HG02571 (cell line): Measurements from ENCODE around the gene PIWIL1.

Source experiments
- ATAC-seq: cut with Tn5 transposase; IDR thresholded peaks from one replicate; pipeline ENCODE4 v1.9.1; 2021; ENCODE audit warnings: mild to moderate bottlenecking, moderate library complexity; ENCODE audit not compliant: unreplicated experiment

The PIWIL1 gene

GRCh38 chr12:130335517-130336392 lies 1.9 kb upstream of the PIWIL1 start:
- ATAC-seq: no peak

- ATAC-seq: no peak
These were observed 782 bp upstream of the PIWIL1 start for GRCh38 chr12:130336723-130337487.

GRCh38 chr12:130338794-130339601 lies 1.3 kb downstream of the PIWIL1 start:
- no peak for ATAC-seq

GRCh38 chr12:130339951-130340350 lies 2.3 kb downstream of the PIWIL1 start:
- ATAC-seq: no peak

GRCh38 chr12:130342442-130342841 lies 4.8 kb downstream of the PIWIL1 start:
- ATAC-seq: no peak

GRCh38 chr12:130342842-130343241 lies 5.2 kb downstream of the PIWIL1 start:
- ATAC-seq: no peak

GRCh38 chr12:130344529-130344928 lies 6.8 kb downstream of the PIWIL1 start:
- ATAC-seq: no peak

- no peak for ATAC-seq
These were observed 7.6 kb downstream of the PIWIL1 start for GRCh38 chr12:130345292-130345691.

GRCh38 chr12:130347588-130347987 lies 9.9 kb downstream of the PIWIL1 start:
- no peak for ATAC-seq

- ATAC-seq: no peak
These were observed 13.0 kb downstream of the PIWIL1 start for GRCh38 chr12:130350715-130351114.

- ATAC-seq: no peak
These were observed 13.6 kb downstream of the PIWIL1 start for GRCh38 chr12:130351326-130351725.

GRCh38 chr12:130353081-130353480 lies 15.4 kb downstream of the PIWIL1 start:
- ATAC-seq: no peak

- ATAC-seq: no peak
These were observed 16.7 kb downstream of the PIWIL1 start for GRCh38 chr12:130354407-130354806.

- no peak for ATAC-seq
These were observed 18.5 kb downstream of the PIWIL1 start for GRCh38 chr12:130356222-130356621.

- ATAC-seq: no peak
These were observed 19.6 kb downstream of the PIWIL1 start for GRCh38 chr12:130357241-130357640.

GRCh38 chr12:130357729-130358330 lies 20.1 kb downstream of the PIWIL1 start:
- no peak for ATAC-seq

- no peak for ATAC-seq
These were observed 24.4 kb downstream of the PIWIL1 start for GRCh38 chr12:130362060-130362459.

GRCh38 chr12:130364578-130364977 lies 26.9 kb downstream of the PIWIL1 start:
- ATAC-seq: no peak

GRCh38 chr12:130366159-130366558 lies 28.5 kb downstream of the PIWIL1 start:
- ATAC-seq: no peak

- ATAC-seq: no peak
These were observed 29.3 kb downstream of the PIWIL1 start for GRCh38 chr12:130367003-130367402.

GRCh38 chr12:130367523-130367922 lies 29.8 kb downstream of the PIWIL1 start:
- no peak for ATAC-seq
